ENCODE measurements around the gene PPP1R9A. TPM values are rescaled to one million over a fixed set of nuclear protein-coding genes. Genes with fewer than 3 reads are reported as not detected.

The PPP1R9A gene
- total and polyA plus RNA-seq, 4 donors, result 2.2 to 59.1 (median 14.6) TPM

DNA sequence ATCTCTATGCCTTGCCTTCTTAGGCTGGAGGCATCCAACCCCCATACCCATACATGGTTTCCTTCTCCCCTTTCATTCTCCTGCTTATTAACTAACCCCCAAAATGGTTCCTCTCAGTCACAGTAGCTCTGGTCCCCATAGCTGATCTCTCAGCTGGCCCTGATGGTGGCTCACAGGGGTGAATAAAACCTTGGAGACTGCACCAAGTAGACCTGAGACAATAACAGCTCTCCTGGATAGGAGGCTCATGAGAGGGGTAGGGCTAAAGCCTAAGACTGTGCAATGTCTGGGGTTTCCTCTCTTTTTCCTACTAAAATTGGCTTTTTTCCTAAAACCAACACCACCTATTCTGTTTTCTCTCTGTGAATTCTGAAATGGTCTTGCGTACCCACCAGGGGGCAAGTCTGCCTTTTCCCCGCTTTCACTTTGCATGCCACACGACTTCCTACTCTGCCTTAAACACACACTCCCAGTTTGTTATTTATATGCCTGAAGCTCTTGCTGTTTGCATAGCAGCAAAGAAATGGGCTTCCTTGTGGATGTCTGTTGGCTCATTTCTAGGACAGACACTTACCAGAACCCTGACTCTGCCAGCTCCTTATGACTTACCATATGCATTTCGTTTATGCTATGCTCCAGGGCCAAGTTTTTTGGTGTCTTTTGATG lies 435.4 kb downstream of the PPP1R9A start:
- ATAC-seq (ENCODE audit: insufficient read depth, low FRiP score), result no peak
- peak in 2 of 3 donors; percentile 20 to 29 for DNase-seq
- Histone ChIP-seq H3K27me3 (ENCODE audit: control insufficient read depth in 3 of 3, insufficient read depth in 3 of 3, low read length in 2 of 3) (no peaks in the 10 kb centered on the region), H3K4me3 (no peak overlapping the region), H3K4me1 (ENCODE audit: control insufficient read depth in 5 of 5, insufficient read depth in 5 of 5, low read length in 5 of 5) (peaks cover 0 to 4% (median 0%) of the 10 kb centered on the region in 5 donors), H3K36me3 (ENCODE audit: control insufficient read depth in 4 of 4, insufficient read depth in 4 of 4, low read length in 4 of 4) (no peaks in the 10 kb centered on the region), H3K9ac (ENCODE audit: insufficient read depth in 1 of 2, low read length in 2 of 2) (no peak overlapping the region), H3K27ac (ENCODE audit: low read depth in 1 of 2, low read length in 1 of 2) (no peak overlapping the region), H3K9me3 (ENCODE audit: control insufficient read depth in 4 of 4, insufficient read depth in 3 of 4, low read length in 3 of 4) (no peaks in the 10 kb centered on the region)
- WGBS, 2 donors, result 61 to 76% methylated on average over 4 of the region's 4 CpGs
- TF ChIP-seq, protein P1, sequence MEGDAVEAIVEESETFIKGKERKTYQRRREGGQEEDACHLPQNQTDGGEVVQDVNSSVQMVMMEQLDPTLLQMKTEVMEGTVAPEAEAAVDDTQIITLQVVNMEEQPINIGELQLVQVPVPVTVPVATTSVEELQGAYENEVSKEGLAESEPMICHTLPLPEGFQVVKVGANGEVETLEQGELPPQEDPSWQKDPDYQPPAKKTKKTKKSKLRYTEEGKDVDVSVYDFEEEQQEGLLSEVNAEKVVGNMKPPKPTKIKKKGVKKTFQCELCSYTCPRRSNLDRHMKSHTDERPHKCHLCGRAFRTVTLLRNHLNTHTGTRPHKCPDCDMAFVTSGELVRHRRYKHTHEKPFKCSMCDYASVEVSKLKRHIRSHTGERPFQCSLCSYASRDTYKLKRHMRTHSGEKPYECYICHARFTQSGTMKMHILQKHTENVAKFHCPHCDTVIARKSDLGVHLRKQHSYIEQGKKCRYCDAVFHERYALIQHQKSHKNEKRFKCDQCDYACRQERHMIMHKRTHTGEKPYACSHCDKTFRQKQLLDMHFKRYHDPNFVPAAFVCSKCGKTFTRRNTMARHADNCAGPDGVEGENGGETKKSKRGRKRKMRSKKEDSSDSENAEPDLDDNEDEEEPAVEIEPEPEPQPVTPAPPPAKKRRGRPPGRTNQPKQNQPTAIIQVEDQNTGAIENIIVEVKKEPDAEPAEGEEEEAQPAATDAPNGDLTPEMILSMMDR (IDR thresholded peaks at IDR 0.05; ENCODE audit: control extremely low read depth, extremely low read depth), result no peak

Small RNAs within 50 kb of the gene (small RNA-seq; reads per million reads assigned to genes)
- gene AC002429.1 (ENCODE audit: low replicate concordance) (not detected), gene HINT1P2 (ENCODE audit: low replicate concordance) (not detected), gene RNU4-16P (ENCODE audit: low replicate concordance) (not detected)

Data from lung (tissue), 13 donors.